ENCODE results near the gene GLIPR1L1.

The GLIPR1L1 gene, protein sequence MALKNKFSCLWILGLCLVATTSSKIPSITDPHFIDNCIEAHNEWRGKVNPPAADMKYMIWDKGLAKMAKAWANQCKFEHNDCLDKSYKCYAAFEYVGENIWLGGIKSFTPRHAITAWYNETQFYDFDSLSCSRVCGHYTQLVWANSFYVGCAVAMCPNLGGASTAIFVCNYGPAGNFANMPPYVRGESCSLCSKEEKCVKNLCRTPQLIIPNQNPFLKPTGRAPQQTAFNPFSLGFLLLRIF

GRCh38 chr12:75334384-75335030 lies at the start of gene GLIPR1L1:
Gene GLIPR1L1 (plus strand): TSS chr12:75334670. CDS start chr12:75334729, 59 bp downstream.
- peak within 1 kb of the TSS; percentile 51 for H3K27ac ChIP-seq
- in situ Hi-C loops (cut with HindIII; ENCODE audit: low pct_ligation_motif_present, low sequenced_read_pairs): no loop called here
- DNase-seq: peak; percentile 93

GRCh38 chr12:75288860-75289259 lies 45.6 kb upstream of the GLIPR1L1 start:
- TF ChIP-seq, protein P1, sequence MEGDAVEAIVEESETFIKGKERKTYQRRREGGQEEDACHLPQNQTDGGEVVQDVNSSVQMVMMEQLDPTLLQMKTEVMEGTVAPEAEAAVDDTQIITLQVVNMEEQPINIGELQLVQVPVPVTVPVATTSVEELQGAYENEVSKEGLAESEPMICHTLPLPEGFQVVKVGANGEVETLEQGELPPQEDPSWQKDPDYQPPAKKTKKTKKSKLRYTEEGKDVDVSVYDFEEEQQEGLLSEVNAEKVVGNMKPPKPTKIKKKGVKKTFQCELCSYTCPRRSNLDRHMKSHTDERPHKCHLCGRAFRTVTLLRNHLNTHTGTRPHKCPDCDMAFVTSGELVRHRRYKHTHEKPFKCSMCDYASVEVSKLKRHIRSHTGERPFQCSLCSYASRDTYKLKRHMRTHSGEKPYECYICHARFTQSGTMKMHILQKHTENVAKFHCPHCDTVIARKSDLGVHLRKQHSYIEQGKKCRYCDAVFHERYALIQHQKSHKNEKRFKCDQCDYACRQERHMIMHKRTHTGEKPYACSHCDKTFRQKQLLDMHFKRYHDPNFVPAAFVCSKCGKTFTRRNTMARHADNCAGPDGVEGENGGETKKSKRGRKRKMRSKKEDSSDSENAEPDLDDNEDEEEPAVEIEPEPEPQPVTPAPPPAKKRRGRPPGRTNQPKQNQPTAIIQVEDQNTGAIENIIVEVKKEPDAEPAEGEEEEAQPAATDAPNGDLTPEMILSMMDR (IDR thresholded peaks at IDR 0.05; ENCODE audit: low read depth, low read length, missing control alignments): no peak
- H3K27ac ChIP-seq: no peak overlapping the region
- H3K36me3 ChIP-seq (replicated peaks): no peaks in the 10 kb centered on the region
- DNase-seq: no peak
- H3K27me3 ChIP-seq (replicated peaks): no peaks in the 10 kb centered on the region
- no peak overlapping the region for H3K4me3 ChIP-seq (ENCODE audit: low read depth, low read length)
- in situ Hi-C loops (cut with HindIII; ENCODE audit: low pct_ligation_motif_present, low sequenced_read_pairs): no loop called here

More at GRCh38 chr12:75334384-75335030, at the start of gene GLIPR1L1:
- Histone ChIP-seq H3K4me3 (ENCODE audit: low read depth, low read length) (peak within 1 kb of the TSS; percentile 64), H3K27me3 (replicated peaks) (no peaks in the 10 kb centered on the region), H3K36me3 (replicated peaks) (no peaks in the 10 kb centered on the region)
- TF ChIP-seq, protein P1 (IDR thresholded peaks at IDR 0.05; ENCODE audit: low read depth, low read length, missing control alignments): peak; percentile 90

GRCh38 chr12:75289753-75290152 lies 44.7 kb upstream of the GLIPR1L1 start:
- TF ChIP-seq, protein P1 (IDR thresholded peaks at IDR 0.05; ENCODE audit: low read depth, low read length, missing control alignments): no peak
- no peak overlapping the region for H3K27ac ChIP-seq
- H3K4me3 ChIP-seq (ENCODE audit: low read depth, low read length): no peak overlapping the region
- no peaks in the 10 kb centered on the region for H3K36me3 ChIP-seq (replicated peaks)
- no peaks in the 10 kb centered on the region for H3K27me3 ChIP-seq (replicated peaks)
- in situ Hi-C loops (cut with HindIII; ENCODE audit: low pct_ligation_motif_present, low sequenced_read_pairs): no loop called here
- no peak for DNase-seq

GRCh38 chr12:75291014-75291413 lies 43.5 kb upstream of the GLIPR1L1 start:
- no peak overlapping the region for H3K27ac ChIP-seq
- DNase-seq: no peak
- no peaks in the 10 kb centered on the region for H3K27me3 ChIP-seq (replicated peaks)
- no peaks in the 10 kb centered on the region for H3K36me3 ChIP-seq (replicated peaks)
- no peak overlapping the region for H3K4me3 ChIP-seq (ENCODE audit: low read depth, low read length)
- TF ChIP-seq, protein P1 (IDR thresholded peaks at IDR 0.05; ENCODE audit: low read depth, low read length, missing control alignments): no peak
- in situ Hi-C loops (cut with HindIII; ENCODE audit: low pct_ligation_motif_present, low sequenced_read_pairs): no loop called here

DNA sequence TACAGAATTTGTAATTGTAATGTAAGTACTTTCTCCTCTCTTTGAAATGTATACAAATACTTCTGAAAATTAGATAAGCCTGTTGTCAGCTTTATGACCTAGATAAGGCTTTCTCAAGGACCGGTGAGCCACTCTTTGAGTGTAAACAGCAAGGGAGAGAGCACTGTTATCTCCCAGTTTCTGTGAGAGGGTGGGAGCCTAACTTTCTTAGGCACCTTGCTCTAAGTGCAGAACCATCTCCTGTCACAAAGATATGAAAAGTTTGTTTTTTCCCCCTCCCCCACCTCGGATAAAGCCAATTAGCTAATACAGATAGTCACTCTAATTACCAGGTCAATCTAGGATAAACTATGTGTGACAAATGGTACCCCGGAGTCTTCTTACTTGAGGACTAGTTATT lies 40.1 kb upstream of the GLIPR1L1 start:
- no peaks in the 10 kb centered on the region for H3K27me3 ChIP-seq (replicated peaks)

More for the DNA sequence above, 40.1 kb upstream of the GLIPR1L1 start:
- in situ Hi-C loops (cut with HindIII; ENCODE audit: low pct_ligation_motif_present, low sequenced_read_pairs): no loop called here
- TF ChIP-seq, protein P1 (IDR thresholded peaks at IDR 0.05; ENCODE audit: low read depth, low read length, missing control alignments): no peak
- no peak for DNase-seq
- no peaks in the 10 kb centered on the region for H3K36me3 ChIP-seq (replicated peaks)
- H3K4me3 ChIP-seq (ENCODE audit: low read depth, low read length): no peak overlapping the region
- no peak overlapping the region for H3K27ac ChIP-seq
